GM19351 (cell line): ENCODE data around the gene TMEM135.
A peak's percentile ranks its signal among the peaks of the same experiment; 100 is the strongest.

Source experiments
- ATAC-seq: cut with Tn5 transposase; IDR thresholded peaks from one replicate; pipeline ENCODE4 v1.9.1; 2021; ENCODE audit warnings: mild to moderate bottlenecking, moderate library complexity; ENCODE audit not compliant: unreplicated experiment

TMEM135 gene

GRCh38 chr11:87298155-87298554 is 260.4 kb downstream of the TMEM135 start:
- no peak for ATAC-seq

DNA sequence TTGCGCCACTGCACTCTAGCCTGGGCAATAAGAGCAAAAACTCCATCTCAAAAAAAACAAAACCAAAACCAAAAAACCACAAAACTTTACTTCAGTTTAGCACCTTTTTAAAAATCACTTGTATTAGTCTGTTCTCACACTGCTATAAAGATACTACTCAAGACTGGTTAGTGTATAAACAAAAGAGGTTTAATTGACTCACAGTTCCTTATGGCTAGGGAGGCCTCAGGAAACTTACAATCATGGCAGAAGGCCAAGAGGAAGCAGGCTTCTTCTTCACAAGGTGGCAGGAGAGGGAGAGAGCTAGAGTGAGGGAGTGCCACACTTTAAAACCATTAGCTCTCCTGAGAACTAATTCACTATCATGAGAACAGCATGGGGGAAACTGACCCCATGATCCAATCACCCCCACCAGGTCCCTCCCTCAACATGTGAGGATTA is 261.3 kb downstream of the TMEM135 start:
- ATAC-seq, result no peak

- ATAC-seq, result no peak
These were observed 263.1 kb downstream of the TMEM135 start for GRCh38 chr11:87300640-87301380.

- ATAC-seq, result no peak
These were observed 264.2 kb downstream of the TMEM135 start for GRCh38 chr11:87301785-87302540.

- ATAC-seq, result no peak
These were observed 266.7 kb downstream of the TMEM135 start for GRCh38 chr11:87304412-87304811.

DNA sequence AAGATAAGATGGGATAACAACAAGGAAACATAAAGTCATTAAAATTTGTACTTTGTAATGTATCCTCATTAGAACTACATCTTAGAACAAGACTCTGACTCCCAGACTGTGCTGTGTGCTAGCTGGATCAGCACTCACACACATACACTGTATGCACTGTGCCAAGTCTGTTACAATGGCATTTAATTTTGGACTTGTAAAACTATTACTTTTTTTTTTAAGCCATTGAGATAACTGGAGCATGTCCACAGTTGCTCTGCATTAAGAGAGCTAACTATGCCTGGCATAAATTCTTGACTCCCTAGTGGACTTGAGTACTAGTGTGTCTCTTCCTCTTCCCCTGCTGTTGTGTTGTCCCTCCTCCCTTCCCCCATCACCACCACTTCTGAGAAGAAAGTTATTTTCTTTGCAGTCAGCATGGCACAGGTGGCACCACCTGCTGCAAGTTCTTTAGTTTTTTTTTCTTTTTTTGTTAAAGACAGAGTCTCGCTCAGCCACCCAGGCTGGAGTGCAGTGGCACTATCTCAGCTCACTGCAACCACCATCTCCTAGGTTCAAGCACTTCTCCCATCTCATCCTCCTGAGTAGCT is 268.6 kb downstream of the TMEM135 start:
- no peak for ATAC-seq

DNA sequence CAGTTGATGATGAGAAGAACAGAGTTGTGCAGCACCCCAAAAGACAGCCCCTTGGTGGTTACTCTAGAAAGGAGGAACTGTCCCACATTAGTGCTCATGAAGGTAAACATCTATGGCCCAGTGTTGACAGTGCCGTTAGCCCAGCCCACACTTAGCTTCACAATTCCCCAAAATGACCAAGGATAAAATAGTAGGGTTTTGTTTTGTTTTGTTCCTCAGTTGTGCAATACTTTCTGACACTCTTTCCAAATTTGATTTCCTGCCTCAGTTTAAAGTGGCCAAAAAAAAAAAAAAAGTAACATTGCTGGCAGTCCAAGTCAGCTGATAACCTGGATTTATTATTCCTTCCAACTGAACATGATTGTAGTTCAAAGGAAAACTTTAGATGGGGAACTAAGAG is 269.4 kb downstream of the TMEM135 start:
- ATAC-seq, result no peak

GRCh38 chr11:87315229-87315628 is 277.5 kb downstream of the TMEM135 start:
- no peak for ATAC-seq

DNA sequence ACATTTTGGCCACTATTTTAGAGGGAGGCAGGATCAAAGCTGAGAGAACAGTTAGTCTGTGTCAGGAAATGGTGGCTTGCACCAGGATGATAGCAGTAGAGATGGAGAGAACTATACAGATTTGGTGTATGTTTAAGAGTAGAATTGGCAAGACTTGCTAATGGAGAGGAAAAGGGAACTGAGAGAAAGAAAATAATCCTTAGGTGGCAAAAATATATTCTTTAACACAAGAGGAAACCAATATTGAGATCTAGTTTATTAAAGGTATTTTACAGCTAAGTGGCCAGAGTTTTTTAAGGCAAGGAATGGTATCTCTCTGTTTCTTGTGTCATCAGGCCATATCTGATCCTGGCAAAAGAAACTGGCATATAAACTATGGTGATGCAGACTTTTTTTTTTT is 278.8 kb downstream of the TMEM135 start:
- ATAC-seq, result no peak

DNA sequence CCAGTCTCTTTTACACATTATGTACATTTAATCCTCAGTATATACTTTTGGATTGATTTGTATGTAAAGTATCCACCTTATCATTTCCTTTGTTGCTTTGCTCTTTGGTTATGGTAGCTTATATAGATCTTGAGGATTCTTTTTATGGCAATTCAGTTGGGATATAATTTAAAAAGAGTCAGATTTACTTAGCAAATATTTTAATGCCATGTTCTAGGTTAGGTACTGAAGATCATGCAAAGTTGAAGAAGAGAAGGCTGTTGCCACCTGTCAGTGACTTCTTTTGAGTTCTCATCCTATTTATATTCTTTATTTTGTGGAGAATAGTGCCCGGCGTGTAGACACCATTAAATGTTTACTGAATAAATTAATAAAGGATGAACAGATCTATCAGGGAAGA is 279.7 kb downstream of the TMEM135 start:
- ATAC-seq, result no peak

DNA sequence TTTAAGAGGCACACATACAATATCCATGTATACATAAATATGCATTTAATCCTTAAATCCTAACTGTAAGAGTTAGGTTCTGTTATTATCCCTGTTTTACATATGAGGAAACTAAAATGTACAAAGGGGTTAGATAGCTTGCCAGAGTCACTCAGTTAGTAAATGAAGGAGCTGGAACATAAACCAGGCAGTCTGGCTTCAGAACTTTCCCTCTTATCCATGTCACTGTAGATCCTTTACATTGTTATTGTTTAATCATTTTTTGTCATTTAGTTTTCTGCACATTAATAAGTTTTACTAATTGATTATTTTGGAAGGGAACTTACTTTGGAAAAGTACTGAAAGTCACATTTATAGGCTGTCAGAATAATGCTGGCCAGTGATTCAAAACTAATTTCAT is 282.4 kb downstream of the TMEM135 start:
- no peak for ATAC-seq

DNA sequence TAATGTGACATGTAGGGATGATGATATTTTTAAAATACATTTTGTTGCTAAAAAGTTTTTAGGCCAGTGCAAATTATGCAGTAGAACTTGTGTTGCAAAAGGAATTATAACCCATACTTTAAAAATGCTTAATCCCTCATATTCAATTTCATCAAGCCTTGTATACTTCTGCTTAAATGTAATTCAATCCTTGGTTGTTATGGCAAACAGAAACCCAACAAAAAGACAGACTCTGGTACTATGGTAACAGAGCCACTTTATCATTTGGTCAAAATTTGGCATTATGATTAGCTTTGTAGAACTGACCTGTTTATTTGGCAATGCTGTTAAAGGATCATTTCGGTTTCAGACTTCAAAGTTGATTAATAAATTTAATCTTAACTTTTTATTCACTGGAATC is 284.8 kb downstream of the TMEM135 start:
- ATAC-seq, result no peak

DNA sequence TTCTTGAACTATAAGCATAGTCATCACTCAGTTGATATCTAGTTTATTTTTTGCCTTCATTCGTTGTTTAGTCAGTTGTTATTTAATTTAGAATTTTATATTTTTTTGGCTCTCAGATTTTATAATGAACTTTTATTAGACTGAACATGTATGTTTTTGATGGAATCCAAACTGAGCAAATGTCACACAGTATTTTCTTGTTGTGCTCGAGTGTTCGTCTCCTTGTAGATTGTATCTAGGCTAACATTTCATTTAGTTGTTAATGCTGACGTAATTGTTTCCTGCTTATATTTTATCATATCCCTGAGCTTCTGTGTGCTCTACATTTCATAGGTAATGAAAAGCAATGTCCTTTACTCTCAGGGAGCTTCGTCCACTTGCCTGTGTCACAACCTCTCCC is 286.2 kb downstream of the TMEM135 start:
- no peak for ATAC-seq

DNA sequence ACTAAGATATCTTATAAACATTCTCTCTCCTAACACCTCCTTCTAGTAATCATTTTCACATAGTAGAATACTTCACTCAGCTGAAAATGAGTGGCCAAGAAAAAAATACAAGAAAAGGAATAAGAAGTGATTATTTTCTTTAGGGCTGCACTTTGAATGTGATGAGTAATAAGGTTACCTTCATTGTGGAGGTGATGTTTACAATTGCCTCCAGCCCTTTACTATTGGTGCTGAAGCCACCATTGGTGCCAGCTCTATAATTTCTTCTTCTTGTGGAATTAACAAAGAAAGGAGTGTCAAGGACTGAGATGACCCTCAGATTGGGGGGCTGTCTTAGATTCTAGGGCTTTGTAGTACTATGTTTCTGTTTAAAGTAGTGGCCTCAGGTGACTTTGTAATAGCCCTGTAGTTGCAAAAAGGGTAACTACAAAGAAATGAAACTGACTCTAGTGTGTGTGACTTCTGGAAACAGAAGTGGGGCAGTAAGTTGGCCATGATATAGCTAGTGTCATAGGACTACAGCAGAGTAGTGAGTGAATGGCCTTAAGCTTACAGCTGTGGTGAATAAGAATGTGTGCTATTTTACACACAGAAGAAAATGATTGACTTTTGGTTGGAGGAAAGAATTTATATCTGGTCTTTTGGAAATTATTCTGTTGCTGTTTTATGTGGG is 287.2 kb downstream of the TMEM135 start:
- peak; percentile 74 for ATAC-seq

- no peak for ATAC-seq
These were observed 287.7 kb downstream of the TMEM135 start for GRCh38 chr11:87325490-87325872.

GRCh38 chr11:87326594-87326993 is 288.9 kb downstream of the TMEM135 start:
- no peak for ATAC-seq

DNA sequence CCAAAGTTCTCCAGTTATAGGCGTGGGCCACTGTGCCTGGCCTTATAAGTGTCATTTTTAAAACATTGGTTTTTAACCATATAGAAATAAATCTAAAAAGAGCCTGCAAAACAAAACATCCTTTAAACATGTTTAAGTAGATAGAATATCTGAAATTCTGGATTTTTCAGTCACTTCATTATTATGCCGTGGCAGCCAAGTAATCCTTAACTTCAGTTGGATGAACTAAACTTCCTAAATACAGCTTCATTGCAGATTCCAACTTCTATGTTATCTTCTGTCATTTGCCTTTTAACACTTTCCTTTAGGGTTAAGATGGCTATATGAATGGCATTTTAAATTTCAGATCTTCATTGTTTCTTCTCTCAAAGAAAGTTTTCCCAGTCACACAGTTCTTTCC is 291.4 kb downstream of the TMEM135 start:
- no peak for ATAC-seq

DNA sequence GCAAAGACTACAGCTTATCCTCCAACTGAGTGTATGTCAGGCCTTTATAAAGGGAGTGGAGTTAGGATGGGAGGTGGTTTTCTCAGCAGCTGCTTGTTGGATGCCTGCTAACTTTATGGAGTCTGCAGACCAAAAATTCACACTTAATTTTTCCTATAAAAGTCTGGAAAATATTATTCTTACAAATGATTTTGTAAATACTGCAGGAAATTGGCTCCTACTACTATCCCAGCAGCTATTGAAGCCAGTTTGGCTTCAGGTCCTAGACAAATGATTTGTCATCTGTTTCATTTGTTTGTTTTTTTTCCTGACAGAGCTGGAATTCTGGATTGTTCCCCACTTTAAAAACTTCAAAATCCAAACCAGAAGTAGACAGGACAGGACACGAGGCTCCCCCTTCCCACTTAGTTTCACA is 292.5 kb downstream of the TMEM135 start:
- no peak for ATAC-seq

DNA sequence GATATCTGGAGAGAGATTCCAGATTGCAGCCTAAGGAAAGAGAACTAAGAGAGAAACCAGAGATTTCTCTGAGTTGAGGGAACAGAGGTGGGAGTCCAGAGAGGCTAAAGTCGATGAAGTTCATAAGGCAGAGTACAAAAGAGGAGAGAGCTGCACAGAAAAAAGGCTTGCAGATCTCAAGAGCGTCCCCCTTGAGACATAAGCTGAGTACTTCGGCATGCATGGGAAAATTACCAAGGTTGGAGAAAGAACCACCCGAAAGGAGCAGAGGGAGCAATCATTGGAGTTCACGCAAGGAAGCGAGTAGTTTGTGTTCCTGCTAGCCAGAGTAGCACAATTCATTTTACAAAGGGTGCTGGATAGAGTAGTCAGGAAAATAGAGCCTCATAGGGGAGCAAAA is 293.5 kb downstream of the TMEM135 start:
- no peak for ATAC-seq

GRCh38 chr11:87338046-87338639 is 300.4 kb downstream of the TMEM135 start:
- no peak for ATAC-seq

- no peak for ATAC-seq
These were observed 301.7 kb downstream of the TMEM135 start for GRCh38 chr11:87339416-87339815.
